ENCODE data around the gene MAMDC2. TPM values are rescaled to one million over a fixed set of nuclear protein-coding genes. Genes with fewer than 3 reads are reported as not detected.
"Not testable (repeated sequence)": the region's sequence is repeated elsewhere in the genome, so short reads cannot be mapped to it uniquely, and the experiment has no call there.

MAMDC2 gene
- total RNA-seq, 1 experiment from 2014 or later, result 3.5 TPM

GRCh38 chr9:70038171-70038621 is 5.5 kb upstream of the MAMDC2 start:
- not testable (repeated sequence) for DNase-seq (ENCODE audit: low spot score)

GRCh38 chr9:70040376-70040903 is 3.2 kb upstream of the MAMDC2 start:
- no peak for DNase-seq (ENCODE audit: low spot score)

GRCh38 chr9:70042461-70043215 is 1.0 kb upstream of the MAMDC2 start:
- DNase-seq (ENCODE audit: low spot score), result no peak

GRCh38 chr9:70043285-70043684 is 363 bp upstream of the MAMDC2 start:
- no peak for DNase-seq (ENCODE audit: low spot score)

GRCh38 chr9:70044490-70045307 is 1.1 kb downstream of the MAMDC2 start:
- peak; percentile 48 for DNase-seq (ENCODE audit: low spot score)

GRCh38 chr9:70045452-70045851 is 1.8 kb downstream of the MAMDC2 start:
- no peak for DNase-seq (ENCODE audit: low spot score)

- DNase-seq (ENCODE audit: low spot score), result peak; percentile 71
These were observed 2.8 kb downstream of the MAMDC2 start for GRCh38 chr9:70046274-70047070.

GRCh38 chr9:70049236-70049635 is 5.6 kb downstream of the MAMDC2 start:
- peak; percentile 45 for DNase-seq (ENCODE audit: low spot score)

GRCh38 chr9:70049672-70050271 is 6.1 kb downstream of the MAMDC2 start:
- no peak for DNase-seq (ENCODE audit: low spot score)

- DNase-seq (ENCODE audit: low spot score), result no peak
These were observed 9.1 kb downstream of the MAMDC2 start for GRCh38 chr9:70052768-70053167.

GRCh38 chr9:70053864-70054263 is 10.2 kb downstream of the MAMDC2 start:
- peak; percentile 86 for DNase-seq (ENCODE audit: low spot score)

- no peak for DNase-seq (ENCODE audit: low spot score)
These were observed 10.9 kb downstream of the MAMDC2 start for GRCh38 chr9:70054521-70054920.

GRCh38 chr9:70055406-70056210 is 12.0 kb downstream of the MAMDC2 start:
- no peak for DNase-seq (ENCODE audit: low spot score)

- no peak for DNase-seq (ENCODE audit: low spot score)
These were observed 12.7 kb downstream of the MAMDC2 start for GRCh38 chr9:70056211-70056944.

GRCh38 chr9:70058569-70059116 is 15.0 kb downstream of the MAMDC2 start:
- no peak for DNase-seq (ENCODE audit: low spot score)

- DNase-seq (ENCODE audit: low spot score), result no peak
These were observed 16.7 kb downstream of the MAMDC2 start for GRCh38 chr9:70060148-70060882.

- DNase-seq (ENCODE audit: low spot score), result no peak
These were observed 17.3 kb downstream of the MAMDC2 start for GRCh38 chr9:70060883-70061507.

GRCh38 chr9:70061776-70062175 is 18.1 kb downstream of the MAMDC2 start:
- no peak for DNase-seq (ENCODE audit: low spot score)
